ENCODE results near the gene MICA.

DNA sequence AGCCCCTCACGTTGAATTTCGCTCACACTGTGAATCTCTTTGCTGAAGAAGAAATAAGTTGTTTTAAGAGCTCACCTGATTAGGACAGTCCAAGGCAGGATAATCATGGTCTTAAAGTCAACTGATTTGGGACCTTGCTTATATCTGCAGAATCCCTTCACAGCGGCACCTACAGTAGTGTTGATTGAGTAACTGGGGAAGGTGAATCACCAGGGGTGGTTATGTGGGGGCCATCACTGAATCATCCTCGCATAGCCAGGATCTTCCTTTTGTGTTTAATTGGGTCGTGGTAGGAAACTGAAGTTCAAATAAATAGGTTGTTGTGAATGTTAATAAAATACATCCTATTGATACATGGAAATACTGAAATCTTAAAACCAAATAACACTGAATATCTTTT lies 20.2 kb upstream of the MICA start:
- no peak for TF ChIP-seq POLR2AphosphoS5 (IDR thresholded peaks at IDR 0.05; ENCODE audit: low read depth, low read length)
- TF ChIP-seq, protein P1, sequence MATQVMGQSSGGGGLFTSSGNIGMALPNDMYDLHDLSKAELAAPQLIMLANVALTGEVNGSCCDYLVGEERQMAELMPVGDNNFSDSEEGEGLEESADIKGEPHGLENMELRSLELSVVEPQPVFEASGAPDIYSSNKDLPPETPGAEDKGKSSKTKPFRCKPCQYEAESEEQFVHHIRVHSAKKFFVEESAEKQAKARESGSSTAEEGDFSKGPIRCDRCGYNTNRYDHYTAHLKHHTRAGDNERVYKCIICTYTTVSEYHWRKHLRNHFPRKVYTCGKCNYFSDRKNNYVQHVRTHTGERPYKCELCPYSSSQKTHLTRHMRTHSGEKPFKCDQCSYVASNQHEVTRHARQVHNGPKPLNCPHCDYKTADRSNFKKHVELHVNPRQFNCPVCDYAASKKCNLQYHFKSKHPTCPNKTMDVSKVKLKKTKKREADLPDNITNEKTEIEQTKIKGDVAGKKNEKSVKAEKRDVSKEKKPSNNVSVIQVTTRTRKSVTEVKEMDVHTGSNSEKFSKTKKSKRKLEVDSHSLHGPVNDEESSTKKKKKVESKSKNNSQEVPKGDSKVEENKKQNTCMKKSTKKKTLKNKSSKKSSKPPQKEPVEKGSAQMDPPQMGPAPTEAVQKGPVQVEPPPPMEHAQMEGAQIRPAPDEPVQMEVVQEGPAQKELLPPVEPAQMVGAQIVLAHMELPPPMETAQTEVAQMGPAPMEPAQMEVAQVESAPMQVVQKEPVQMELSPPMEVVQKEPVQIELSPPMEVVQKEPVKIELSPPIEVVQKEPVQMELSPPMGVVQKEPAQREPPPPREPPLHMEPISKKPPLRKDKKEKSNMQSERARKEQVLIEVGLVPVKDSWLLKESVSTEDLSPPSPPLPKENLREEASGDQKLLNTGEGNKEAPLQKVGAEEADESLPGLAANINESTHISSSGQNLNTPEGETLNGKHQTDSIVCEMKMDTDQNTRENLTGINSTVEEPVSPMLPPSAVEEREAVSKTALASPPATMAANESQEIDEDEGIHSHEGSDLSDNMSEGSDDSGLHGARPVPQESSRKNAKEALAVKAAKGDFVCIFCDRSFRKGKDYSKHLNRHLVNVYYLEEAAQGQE (IDR thresholded peaks at IDR 0.05; ENCODE audit: insufficient read depth in 1 of 2, low read depth in 2 of 2, low read length in 2 of 2) = no peak
- TF ChIP-seq TAF1 (IDR thresholded peaks at IDR 0.05; ENCODE audit: borderline replicate concordance, insufficient read depth, low read length) = no peak
- no peak for TF ChIP-seq FOXP2 (optimal IDR thresholded peaks at IDR 0.05; ENCODE audit: borderline replicate concordance, extremely low read depth, extremely low read length, insufficient read depth)
- no peak for TF ChIP-seq SIN3A (IDR thresholded peaks at IDR 0.05; ENCODE audit: borderline replicate concordance, insufficient read depth, low read length)

Data from PFSK-1 (cell line).